Measurements from ENCODE around the gene HDAC6. TPM values are rescaled to one million over a fixed set of nuclear protein-coding genes. Genes with fewer than 3 reads are reported as not detected.

HDAC6 gene
- total and polyA plus RNA-seq, 10 of the 15 experiments (the other 5 are each of a cell fraction or from before 2014, with no cell fraction given), result 8.3 to 47.0 (median 34.1) TPM

DNA sequence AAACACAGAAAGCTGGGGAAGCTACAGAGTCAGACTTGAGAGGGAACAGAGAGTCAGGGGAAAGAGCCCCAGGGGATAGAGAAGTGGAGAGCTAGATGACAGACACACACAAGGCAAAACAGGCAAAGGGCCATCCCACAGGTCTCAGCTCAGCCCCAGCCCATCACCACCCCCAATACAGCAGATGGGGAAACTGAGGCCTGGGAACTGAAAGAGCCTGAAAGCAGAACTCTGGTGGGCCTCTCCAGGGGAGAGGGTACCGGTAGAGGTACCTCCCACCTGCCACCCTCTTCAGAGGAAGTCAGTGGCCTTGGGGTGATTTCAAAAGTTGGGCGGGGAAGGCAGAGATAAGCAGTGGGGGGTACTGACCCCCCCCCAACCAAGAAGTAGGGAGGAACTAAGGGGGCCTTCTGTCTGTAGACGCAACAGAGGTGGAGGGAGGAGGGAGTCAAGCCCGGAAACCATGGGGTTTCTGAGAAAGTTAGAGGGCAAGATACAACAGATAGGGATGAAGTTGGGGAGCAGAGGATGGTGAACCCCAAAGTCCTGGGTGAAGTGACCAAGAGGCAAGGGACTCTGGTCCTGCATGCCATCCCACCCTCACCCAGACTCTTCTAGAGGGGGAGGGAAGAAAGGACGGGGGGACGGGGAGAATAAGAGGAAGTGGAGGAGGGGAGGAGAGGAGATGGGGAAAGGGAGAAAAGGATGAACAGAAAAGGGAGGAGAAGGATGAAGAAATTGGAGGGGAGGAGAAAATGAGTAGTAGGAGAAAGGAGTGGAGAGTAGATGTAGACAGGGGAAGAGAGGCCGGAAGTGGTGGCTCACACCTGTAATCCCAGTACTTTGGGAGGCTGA, 12.3 kb upstream of the HDAC6 start (continued):
- TF ChIP-seq TCF3 (IDR thresholded peaks at IDR 0.05; ENCODE audit: borderline replicate concordance, insufficient read depth, low read depth, low read length), result no peak
- no peak for TF ChIP-seq RUNX3 (IDR thresholded peaks at IDR 0.05; ENCODE audit: low read length)
- no peak for TF ChIP-seq SP1 (IDR thresholded peaks at IDR 0.05; ENCODE audit: low read depth, low read length)
- TF ChIP-seq, protein P1, sequence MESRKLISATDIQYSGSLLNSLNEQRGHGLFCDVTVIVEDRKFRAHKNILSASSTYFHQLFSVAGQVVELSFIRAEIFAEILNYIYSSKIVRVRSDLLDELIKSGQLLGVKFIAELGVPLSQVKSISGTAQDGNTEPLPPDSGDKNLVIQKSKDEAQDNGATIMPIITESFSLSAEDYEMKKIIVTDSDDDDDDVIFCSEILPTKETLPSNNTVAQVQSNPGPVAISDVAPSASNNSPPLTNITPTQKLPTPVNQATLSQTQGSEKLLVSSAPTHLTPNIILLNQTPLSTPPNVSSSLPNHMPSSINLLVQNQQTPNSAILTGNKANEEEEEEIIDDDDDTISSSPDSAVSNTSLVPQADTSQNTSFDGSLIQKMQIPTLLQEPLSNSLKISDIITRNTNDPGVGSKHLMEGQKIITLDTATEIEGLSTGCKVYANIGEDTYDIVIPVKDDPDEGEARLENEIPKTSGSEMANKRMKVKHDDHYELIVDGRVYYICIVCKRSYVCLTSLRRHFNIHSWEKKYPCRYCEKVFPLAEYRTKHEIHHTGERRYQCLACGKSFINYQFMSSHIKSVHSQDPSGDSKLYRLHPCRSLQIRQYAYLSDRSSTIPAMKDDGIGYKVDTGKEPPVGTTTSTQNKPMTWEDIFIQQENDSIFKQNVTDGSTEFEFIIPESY (IDR thresholded peaks at IDR 0.05), result no peak
- no peak for TF ChIP-seq TARDBP (IDR thresholded peaks at IDR 0.05; ENCODE audit: borderline replicate concordance)

GRCh38 chrX:48790477-48790876, 11.4 kb upstream of the HDAC6 start:
- H3K4me1 ChIP-seq (ENCODE audit: control insufficient read depth, insufficient read depth, low read length), result no peaks in the 10 kb centered on the region
- intact Hi-C loops (cut with micrococcal nuclease; ENCODE audit: unreplicated experiment) (no loop called here), in situ Hi-C loops (cut with MboI) (loop anchor here (5.0 kb wide), 1 partner anchor 37 kb away; the partner anchor contains the start of gene ERAS)
- ChIA-PET POLR2A (no interaction called here), CTCF (no interaction called here), SMC1A (ENCODE audit: uncharacterized antibody, unreplicated experiment) (interaction anchor here (0.6 kb wide), 1 partner anchor 328 kb away, joined by 3 read pairs; no protein-coding TSS in a partner anchor), RAD21 (ENCODE audit: unreplicated experiment) (no interaction called here)
- 0% methylated on average over 1 of the region's 5 CpGs for WGBS (ENCODE audit: insufficient coverage, insufficient replicate concordance, low lambda C conversion rate, missing lambda C conversion rate)
- no peaks in the 10 kb centered on the region for H3K79me2 ChIP-seq (ENCODE audit: control insufficient read depth, insufficient read depth, low read length)
- H3K4me3 ChIP-seq, result no peak overlapping the region
- DNase-seq (ENCODE audit: low read depth, low spot score) (no peak), ATAC-seq (no peak), FAIRE-seq (no peak)
- H3K36me3 ChIP-seq (ENCODE audit: control insufficient read depth in 2 of 2, insufficient read depth in 2 of 2, low read length in 1 of 2), result no peaks in the 10 kb centered on the region
- BruUV-seq (replicated peaks), result no TSS peak
- H3K9ac ChIP-seq (ENCODE audit: control insufficient read depth, insufficient read depth, low read length), result no peak overlapping the region
- no peaks in the 10 kb centered on the region for H3K27me3 ChIP-seq (replicated peaks in 1 of 2; ENCODE audit: control insufficient read depth in 2 of 2, insufficient read depth in 2 of 2, low read length in 1 of 2)
- H2AFZ ChIP-seq (ENCODE audit: control insufficient read depth, low read depth, low read length), result no peak overlapping the region
- no peaks in the 10 kb centered on the region for H3K9me3 ChIP-seq (replicated peaks; ENCODE audit: control insufficient read depth, insufficient read depth, low read length)
- H3K27ac ChIP-seq (ENCODE audit: control insufficient read depth, insufficient read depth), result no peak overlapping the region
- no peak overlapping the region for H3K4me2 ChIP-seq (ENCODE audit: control insufficient read depth, insufficient read depth)
- H4K20me1 ChIP-seq (ENCODE audit: control insufficient read depth, insufficient read depth), result no peaks in the 10 kb centered on the region
- TF ChIP-seq, protein P2, sequence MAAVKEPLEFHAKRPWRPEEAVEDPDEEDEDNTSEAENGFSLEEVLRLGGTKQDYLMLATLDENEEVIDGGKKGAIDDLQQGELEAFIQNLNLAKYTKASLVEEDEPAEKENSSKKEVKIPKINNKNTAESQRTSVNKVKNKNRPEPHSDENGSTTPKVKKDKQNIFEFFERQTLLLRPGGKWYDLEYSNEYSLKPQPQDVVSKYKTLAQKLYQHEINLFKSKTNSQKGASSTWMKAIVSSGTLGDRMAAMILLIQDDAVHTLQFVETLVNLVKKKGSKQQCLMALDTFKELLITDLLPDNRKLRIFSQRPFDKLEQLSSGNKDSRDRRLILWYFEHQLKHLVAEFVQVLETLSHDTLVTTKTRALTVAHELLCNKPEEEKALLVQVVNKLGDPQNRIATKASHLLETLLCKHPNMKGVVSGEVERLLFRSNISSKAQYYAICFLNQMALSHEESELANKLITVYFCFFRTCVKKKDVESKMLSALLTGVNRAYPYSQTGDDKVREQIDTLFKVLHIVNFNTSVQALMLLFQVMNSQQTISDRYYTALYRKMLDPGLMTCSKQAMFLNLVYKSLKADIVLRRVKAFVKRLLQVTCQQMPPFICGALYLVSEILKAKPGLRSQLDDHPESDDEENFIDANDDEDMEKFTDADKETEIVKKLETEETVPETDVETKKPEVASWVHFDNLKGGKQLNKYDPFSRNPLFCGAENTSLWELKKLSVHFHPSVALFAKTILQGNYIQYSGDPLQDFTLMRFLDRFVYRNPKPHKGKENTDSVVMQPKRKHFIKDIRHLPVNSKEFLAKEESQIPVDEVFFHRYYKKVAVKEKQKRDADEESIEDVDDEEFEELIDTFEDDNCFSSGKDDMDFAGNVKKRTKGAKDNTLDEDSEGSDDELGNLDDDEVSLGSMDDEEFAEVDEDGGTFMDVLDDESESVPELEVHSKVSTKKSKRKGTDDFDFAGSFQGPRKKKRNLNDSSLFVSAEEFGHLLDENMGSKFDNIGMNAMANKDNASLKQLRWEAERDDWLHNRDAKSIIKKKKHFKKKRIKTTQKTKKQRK (IDR thresholded peaks at IDR 0.05; ENCODE audit: low read depth, low read length), result no peak
- TF ChIP-seq HDGF (IDR thresholded peaks at IDR 0.05) (no peak), IRF3 (IDR thresholded peaks at IDR 0.05) (no peak), GATAD2B (conservative IDR thresholded peaks at IDR 0.05; ENCODE audit: low read depth) (no peak), NFYA (IDR thresholded peaks at IDR 0.05; ENCODE audit: borderline replicate concordance, low read depth, low read length) (no peak), SP1 (IDR thresholded peaks at IDR 0.05; ENCODE audit: low read depth, low read length) (no peak), POU2F2 (IDR thresholded peaks at IDR 0.05; ENCODE audit: borderline replicate concordance, low read depth, low read length) (no peak)
- TF ChIP-seq, protein P3, sequence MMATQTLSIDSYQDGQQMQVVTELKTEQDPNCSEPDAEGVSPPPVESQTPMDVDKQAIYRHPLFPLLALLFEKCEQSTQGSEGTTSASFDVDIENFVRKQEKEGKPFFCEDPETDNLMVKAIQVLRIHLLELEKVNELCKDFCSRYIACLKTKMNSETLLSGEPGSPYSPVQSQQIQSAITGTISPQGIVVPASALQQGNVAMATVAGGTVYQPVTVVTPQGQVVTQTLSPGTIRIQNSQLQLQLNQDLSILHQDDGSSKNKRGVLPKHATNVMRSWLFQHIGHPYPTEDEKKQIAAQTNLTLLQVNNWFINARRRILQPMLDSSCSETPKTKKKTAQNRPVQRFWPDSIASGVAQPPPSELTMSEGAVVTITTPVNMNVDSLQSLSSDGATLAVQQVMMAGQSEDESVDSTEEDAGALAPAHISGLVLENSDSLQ (IDR thresholded peaks at IDR 0.05), result no peak
- TF ChIP-seq, protein P1 (IDR thresholded peaks at IDR 0.05), result no peak
